GM20000 (cell line): ENCODE data around the gene IGFL1.
"Not testable (repeated sequence)": the region's sequence is repeated elsewhere in the genome, so short reads cannot be mapped to it uniquely, and the experiment has no call there.

Experiments used
- DNase-seq: peaks from one replicate; pipeline ENCODE4 v3.0.0; 2012; ENCODE audit warnings: low spot score
- TF ChIP-seq, protein P1 (sequence below): IDR thresholded peaks from 2 replicates; pipeline ENCODE4 v1.5.1; 2012; ENCODE audit warnings: mild to moderate bottlenecking, control low read depth; ENCODE audit errors: extremely low read depth, missing control alignments

Gene IGFL1

DNA sequence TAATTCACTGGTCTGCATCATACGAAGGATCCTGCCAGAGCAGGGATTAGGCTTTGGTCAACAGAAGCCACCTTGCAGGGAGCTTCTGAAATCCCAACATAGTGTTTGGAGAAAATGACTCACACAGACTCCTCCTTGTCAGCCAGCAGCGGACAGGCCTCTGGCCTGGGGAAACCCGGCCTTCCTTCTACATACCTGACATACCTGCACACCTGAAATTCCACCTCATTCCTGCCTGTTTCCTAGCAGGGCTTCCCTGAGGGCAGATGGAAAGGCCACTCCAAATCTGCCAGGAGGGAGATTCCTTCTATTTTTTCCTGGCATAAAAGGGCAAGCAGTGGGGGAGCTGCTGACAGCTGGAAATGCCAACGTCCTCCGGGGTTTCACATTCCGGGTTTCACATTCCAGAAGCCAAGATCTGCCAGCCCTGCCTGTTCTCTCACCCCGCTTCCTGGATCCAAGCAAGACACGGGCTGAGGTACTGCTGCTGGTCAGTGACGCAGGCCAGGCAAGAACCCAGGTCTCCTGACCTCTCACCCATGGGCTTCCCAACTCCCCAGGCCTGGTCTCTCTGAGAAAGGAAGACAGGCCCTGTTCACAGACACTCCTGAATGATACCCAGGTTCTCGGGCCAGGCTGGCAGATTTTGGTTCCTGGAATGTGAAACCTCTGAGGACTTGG is 18.2 kb upstream of the IGFL1 start:
- TF ChIP-seq, protein P1, sequence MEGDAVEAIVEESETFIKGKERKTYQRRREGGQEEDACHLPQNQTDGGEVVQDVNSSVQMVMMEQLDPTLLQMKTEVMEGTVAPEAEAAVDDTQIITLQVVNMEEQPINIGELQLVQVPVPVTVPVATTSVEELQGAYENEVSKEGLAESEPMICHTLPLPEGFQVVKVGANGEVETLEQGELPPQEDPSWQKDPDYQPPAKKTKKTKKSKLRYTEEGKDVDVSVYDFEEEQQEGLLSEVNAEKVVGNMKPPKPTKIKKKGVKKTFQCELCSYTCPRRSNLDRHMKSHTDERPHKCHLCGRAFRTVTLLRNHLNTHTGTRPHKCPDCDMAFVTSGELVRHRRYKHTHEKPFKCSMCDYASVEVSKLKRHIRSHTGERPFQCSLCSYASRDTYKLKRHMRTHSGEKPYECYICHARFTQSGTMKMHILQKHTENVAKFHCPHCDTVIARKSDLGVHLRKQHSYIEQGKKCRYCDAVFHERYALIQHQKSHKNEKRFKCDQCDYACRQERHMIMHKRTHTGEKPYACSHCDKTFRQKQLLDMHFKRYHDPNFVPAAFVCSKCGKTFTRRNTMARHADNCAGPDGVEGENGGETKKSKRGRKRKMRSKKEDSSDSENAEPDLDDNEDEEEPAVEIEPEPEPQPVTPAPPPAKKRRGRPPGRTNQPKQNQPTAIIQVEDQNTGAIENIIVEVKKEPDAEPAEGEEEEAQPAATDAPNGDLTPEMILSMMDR, result no peak
- no peak for DNase-seq

DNA sequence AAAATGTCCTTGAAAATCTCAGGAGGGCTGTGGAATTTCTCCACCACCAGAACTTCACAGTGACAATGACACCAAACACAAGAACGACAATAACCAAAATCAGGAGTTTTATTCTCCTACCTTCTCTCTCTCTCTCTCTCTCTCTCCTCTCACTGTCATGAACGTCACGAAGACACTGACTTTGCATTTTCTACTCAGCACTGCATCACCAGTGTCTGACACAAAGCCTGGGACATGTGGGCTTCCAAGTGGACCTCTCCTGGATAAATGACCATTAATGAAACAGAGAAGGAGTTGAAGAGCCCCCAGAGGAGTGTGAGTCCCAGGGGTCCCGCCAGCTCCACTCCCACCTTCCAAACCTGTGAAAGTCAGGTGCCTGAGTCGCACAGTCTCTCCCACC is 16.9 kb upstream of the IGFL1 start:
- not testable (repeated sequence) for DNase-seq

DNA sequence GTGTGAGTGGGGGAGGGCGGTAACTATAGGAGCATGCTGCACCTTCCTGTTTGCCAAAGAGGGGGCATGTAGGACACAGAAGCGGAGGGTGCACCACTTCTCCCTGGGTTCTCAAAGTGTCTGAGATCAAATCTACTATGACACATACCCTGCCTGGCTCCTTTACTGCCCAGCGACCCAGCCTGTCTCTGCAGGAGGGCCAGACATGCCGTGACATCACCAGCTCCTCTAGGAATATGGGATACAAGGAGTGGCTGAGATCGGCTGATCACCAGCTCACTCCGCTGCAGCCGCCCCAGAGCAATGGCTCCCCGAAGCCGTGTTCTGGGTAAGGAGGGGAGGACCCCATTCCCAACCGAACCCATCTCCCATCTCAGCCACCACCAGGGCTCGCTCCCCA is 16.4 kb upstream of the IGFL1 start:
- DNase-seq, result no peak
- TF ChIP-seq, protein P1, result no peak

DNA sequence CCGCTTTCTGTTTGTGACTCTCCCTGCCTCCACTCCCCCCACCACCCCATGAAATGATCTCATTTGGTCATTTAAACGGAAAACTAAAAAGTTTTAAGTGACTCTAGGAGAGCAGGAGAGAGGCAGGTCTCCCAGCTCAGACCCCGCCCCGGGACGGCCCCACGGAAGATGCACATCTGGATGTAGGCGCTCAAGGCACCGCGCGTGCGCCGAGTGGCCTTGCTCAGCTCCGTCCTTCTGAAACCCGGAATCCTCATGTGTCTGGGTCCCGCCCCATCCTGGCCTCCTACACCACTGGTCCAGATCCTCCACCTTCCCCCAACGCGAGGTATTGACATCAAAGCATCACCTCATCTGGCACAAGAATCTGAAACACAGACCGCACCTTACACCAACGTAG is 15.7 kb upstream of the IGFL1 start:
- no peak for DNase-seq
- TF ChIP-seq, protein P1, result no peak

DNA sequence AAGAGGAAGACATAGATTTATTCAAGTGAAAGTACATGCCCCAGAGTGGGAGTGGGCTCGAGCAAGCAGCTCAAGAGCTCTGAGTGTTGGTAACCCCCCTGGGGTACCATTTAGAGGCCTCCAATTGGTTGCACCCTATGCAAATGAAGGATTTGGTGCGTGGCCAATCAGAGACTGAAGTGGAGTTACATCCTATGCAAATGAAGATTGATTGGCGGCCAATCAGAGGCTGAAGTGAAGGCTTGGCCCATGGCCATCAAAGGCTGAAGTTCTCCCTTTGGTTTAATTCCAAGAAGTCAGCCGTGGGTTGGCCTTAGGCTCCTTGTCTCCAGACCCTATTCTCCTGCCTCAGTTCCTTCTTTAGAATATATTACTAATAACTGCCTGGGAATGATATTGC is 12.9 kb upstream of the IGFL1 start:
- TF ChIP-seq, protein P1, result no peak
- no peak for DNase-seq

DNA sequence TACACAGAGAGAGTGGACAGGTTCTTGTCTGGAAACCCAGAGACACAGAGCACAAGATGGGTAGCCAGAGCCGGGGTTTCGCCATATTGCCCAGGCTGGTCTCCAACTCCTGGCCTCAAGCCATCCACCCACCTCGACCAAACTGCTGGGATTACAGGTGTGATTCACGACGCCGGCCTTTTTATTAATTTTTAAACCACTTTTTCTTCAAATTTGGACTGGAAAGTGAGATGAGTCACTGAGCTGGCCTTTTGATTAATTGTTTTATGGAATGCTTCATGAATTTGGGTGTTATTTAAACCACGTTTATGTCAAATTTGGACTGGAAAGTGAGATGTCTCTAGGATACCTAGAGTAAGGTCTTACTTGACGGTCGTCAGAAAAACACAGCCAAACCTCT is 12.1 kb upstream of the IGFL1 start:
- TF ChIP-seq, protein P1, result no peak

DNA sequence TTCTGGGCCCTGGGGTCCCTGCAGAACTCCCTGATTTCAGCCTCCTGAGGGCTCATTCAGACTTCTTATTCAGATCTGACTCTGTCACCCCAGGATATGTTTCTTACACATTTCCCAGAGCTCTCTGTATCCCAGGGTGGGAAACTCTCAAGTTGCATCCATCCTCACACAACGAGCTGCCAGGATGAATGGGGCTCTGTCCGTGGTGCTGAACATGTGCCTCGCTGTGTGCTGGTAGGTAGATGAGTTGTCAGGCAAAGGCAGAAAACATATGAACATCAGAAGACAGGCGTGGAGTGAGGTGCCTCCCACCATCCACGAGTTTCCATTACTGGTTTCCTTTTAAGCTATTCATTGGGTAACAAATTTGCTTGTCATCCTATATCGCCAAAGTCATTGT is 11.4 kb upstream of the IGFL1 start:
- peak; percentile 26 for DNase-seq
- TF ChIP-seq, protein P1, result no peak

More for the DNA sequence above, 12.1 kb upstream of the IGFL1 start:
- no peak for DNase-seq

DNA sequence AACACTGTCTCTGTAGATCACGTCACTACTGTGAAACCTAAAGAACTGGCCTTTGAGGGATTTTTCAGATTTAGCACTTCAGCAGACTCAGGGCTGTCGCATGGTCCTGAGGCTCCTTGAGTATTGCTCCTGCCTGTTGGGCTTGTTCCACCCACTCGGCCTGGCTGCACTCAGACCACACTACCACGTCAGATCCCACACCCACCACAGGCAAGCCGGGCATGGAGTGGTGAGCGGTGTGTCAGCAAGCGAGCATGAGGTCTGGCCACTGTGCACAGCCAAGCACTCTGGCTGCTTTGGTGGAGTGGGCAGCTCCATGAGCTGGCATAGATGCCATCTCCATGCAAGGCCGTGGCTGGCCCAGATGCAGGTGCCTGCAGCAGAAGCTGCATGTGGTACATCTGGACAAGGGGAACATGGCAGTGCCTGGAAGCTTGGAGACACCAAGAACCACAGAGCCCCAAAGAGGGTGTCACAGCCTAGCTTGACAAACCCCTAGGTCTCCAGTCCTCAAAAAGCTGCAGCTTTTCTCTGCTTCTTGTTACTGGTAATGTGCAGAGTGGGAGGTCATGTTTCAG is 9.4 kb upstream of the IGFL1 start:
- no peak for DNase-seq
- TF ChIP-seq, protein P1, result no peak
